BJ (cell line): ENCODE results near the gene VTI1B. TPM values are rescaled to one million over a fixed set of nuclear protein-coding genes. Genes with fewer than 3 reads are reported as not detected.

Experiments used
- CTCF ChIA-PET: fragments of 350-600 bp; formaldehyde crosslinking; extraction: SDS; loops from one replicate; lab custom pipeline; 2021; ENCODE audit warnings: antibody characterized with exemption, inconsistent platforms; lab: Yijun Ruan, JAX
- POLR2A ChIA-PET: fragments of 300-600 bp; sonication (Branson Sonifier 250); formaldehyde crosslinking; extraction: SDS; loops from one replicate; lab custom pipeline; 2021; ENCODE audit warnings: antibody characterized with exemption; lab: Charles Lee
- DNase-seq: peaks from one replicate; pipeline ENCODE4 v3.0.0-alpha.2; 2011; ENCODE audit warnings: low read depth
- H3K27me3 ChIP-seq: 2 replicates; pipeline ENCODE4 v1.6.0; 2011; ENCODE audit warnings: low read length; ENCODE audit not compliant: control insufficient read depth, insufficient read depth
- H3K36me3 ChIP-seq: 2 replicates; pipeline ENCODE4 v1.5.1; 2011; ENCODE audit warnings: low read length; ENCODE audit not compliant: control insufficient read depth, insufficient read depth
- H3K4me3 ChIP-seq: 2 replicates; pipeline ENCODE4 v1.5.1; 2011; ENCODE audit warnings: low read depth, mild to moderate bottlenecking, control low read depth, low read length
- CTCF ChIP-seq: IDR thresholded peaks from 2 replicates; pipeline ENCODE4 v1.5.1; 2011; ENCODE audit warnings: low read depth, mild to moderate bottlenecking, control low read depth, inconsistent platforms, low read length, moderate library complexity; ENCODE audit not compliant: insufficient read depth
- polyA plus RNA-seq: library from polyadenylated mRNA; depleted of rRNA; stranded (reverse); fragments of >200 nt; gene quantifications from 2 replicates; pipeline ENCODE4 v1.2.3, GENCODE V29; 2011

VTI1B gene
- polyA plus RNA-seq, 1 experiment = 66.2 TPM

- Histone ChIP-seq H3K27me3 (no peaks in the 10 kb centered on the region), H3K4me3 (no peak overlapping the region), H3K36me3 (peaks cover 5% of the 10 kb centered on the region)
- ChIA-PET POLR2A (no interaction called here), CTCF (interaction anchor here (0.6 to 1.0 kb wide), 2 partner anchors 22 to 109 kb away, joined by 3 read pairs; no protein-coding TSS in a partner anchor)
- DNase-seq = no peak
- TF ChIP-seq CTCF = no peak
These were observed 5.7 kb upstream of the VTI1B start for GRCh38 chr14:67680121-67680602.

- POLR2A ChIA-PET = no interaction called here
- no peak for DNase-seq
- Histone ChIP-seq H3K4me3 (no peak overlapping the region), H3K27me3 (no peaks in the 10 kb centered on the region), H3K36me3 (peaks cover 2% of the 10 kb centered on the region)
- TF ChIP-seq CTCF = no peak
- CTCF ChIA-PET = interaction anchor here (1.1 kb wide), 1 partner anchor 9 kb away, joined by 4 read pairs; no protein-coding TSS in a partner anchor
These were observed 4.6 kb upstream of the VTI1B start for GRCh38 chr14:67679006-67679405.

GRCh38 chr14:67675219-67675582 is 769 bp upstream of the VTI1B start:
- POLR2A ChIA-PET = no interaction called here
- TF ChIP-seq CTCF = no peak
- peak overlapping the region; percentile 97 for H3K4me3 ChIP-seq
- H3K27me3 ChIP-seq = no peaks in the 10 kb centered on the region
- CTCF ChIA-PET = interaction anchor here (0.6 to 1.4 kb wide), 3 partner anchors 9 to 19 kb away, joined by 3 to 4 read pairs (median 3); no protein-coding TSS in a partner anchor
- no peak for DNase-seq
- peaks cover 2% of the 10 kb centered on the region for H3K36me3 ChIP-seq

- POLR2A ChIA-PET = no interaction called here
- CTCF ChIA-PET = interaction anchor here (0.6 to 2.1 kb wide), 3 partner anchors 30 to 75 kb away, joined by 3 to 11 read pairs (median 3); no protein-coding TSS in a partner anchor
- peaks cover 2% of the 10 kb centered on the region for H3K36me3 ChIP-seq
- DNase-seq = no peak
- H3K4me3 ChIP-seq = peak overlapping the region; percentile 97
- TF ChIP-seq CTCF = peak; percentile 44
- H3K27me3 ChIP-seq = no peaks in the 10 kb centered on the region
These were observed 323 bp downstream of the VTI1B start for GRCh38 chr14:67674139-67674479.

GRCh38 chr14:67673451-67673850 is 981 bp downstream of the VTI1B start:
- ChIA-PET CTCF (interaction anchor here (0.6 to 2.1 kb wide), 3 partner anchors 31 to 75 kb away, joined by 3 to 11 read pairs (median 3); no protein-coding TSS in a partner anchor), POLR2A (no interaction called here)
- no peak for DNase-seq
- H3K27me3 ChIP-seq = no peaks in the 10 kb centered on the region
- peak overlapping the region; percentile 97 for H3K4me3 ChIP-seq
- no peak for TF ChIP-seq CTCF
- H3K36me3 ChIP-seq = peaks cover 2% of the 10 kb centered on the region
